ENCODE results near the gene IL18. TPM values are rescaled to one million over a fixed set of nuclear protein-coding genes. Genes with fewer than 3 reads are reported as not detected.

IL18 gene
- total and polyA plus RNA-seq, 9 of the 15 experiments (the other 6 are each of a cell fraction or from before 2014, with no cell fraction given): 4.1 to 10.0 (median 6.1) TPM

- TF ChIP-seq ZNF639 (CRISPR knock-in tag; conservative IDR thresholded peaks at IDR 0.05 in 1 of 2, IDR thresholded peaks at IDR 0.05 in 1 of 2) (no peak), CEBPZ (IDR thresholded peaks at IDR 0.05; ENCODE audit: borderline replicate concordance, low read depth, low read length) (no peak), CBX3 (IDR thresholded peaks at IDR 0.05; ENCODE audit: borderline replicate concordance in 1 of 2, low read length in 2 of 2) (0 out of 3 replicates have a peak, but pooled peaks of 1 of the 2 experiments have one; percentile 34), CTBP1 (IDR thresholded peaks at IDR 0.05; ENCODE audit: borderline replicate concordance) (peak; percentile 27; the same call in 1 of the 2 replicates), RBFOX2 (IDR thresholded peaks at IDR 0.05; ENCODE audit: low read depth, low read length) (peak; percentile 63), CBX5 (IDR thresholded peaks at IDR 0.05; ENCODE audit: borderline replicate concordance, low read depth) (no peak), MTA3 (IDR thresholded peaks at IDR 0.05; ENCODE audit: borderline replicate concordance) (0 out of 2 replicates have a peak, but pooled peaks have one; percentile 20), ZNF431 (CRISPR knock-in tag; IDR thresholded peaks at IDR 0.05) (no peak), YY1 (IDR thresholded peaks at IDR 0.05; ENCODE audit: borderline replicate concordance in 1 of 3, control insufficient read depth in 1 of 3, extremely low read depth in 1 of 3, insufficient read depth in 3 of 3, insufficient read length in 1 of 3, insufficient replicate concordance in 2 of 3, low read depth in 1 of 3, low read length in 2 of 3) (peak in 1 of 3 experiments; percentile 31), TSHZ1 (CRISPR knock-in tag; IDR thresholded peaks at IDR 0.05) (no peak), TRIM28 (IDR thresholded peaks at IDR 0.05) (peak; percentile 64; the same call in 1 of the 2 replicates), SPI1 (IDR thresholded peaks at IDR 0.05; ENCODE audit: borderline replicate concordance, low read depth, low read length) (0 out of 2 replicates have a peak, but pooled peaks have one; percentile 6), SRF (CRISPR knock-in tag; IDR thresholded peaks at IDR 0.05) (peak in 1 of 2 experiments; percentile 57; a peak in 2 of 4 replicates)
These were observed at the start of gene IL18 (continued) for GRCh38 chr11:112163875-112164685.
